HG03064 (cell line): ENCODE results near the gene SPDYE4.
"Not testable (repeated sequence)": the region's sequence is repeated elsewhere in the genome, so short reads cannot be mapped to it uniquely, and the experiment has no call there.

Experiments used
- ATAC-seq: cut with Tn5 transposase; IDR thresholded peaks from one replicate; pipeline ENCODE4 v1.9.1; 2021; ENCODE audit warnings: low read depth; ENCODE audit not compliant: unreplicated experiment

SPDYE4 gene, protein sequence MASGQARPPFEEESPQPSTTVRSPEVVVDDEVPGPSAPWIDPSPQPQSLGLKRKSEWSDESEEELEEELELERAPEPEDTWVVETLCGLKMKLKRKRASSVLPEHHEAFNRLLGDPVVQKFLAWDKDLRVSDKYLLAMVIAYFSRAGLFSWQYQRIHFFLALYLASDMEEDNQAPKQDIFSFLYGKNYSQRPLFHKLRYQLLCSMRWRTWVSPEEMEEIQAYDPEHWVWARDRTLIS

DNA sequence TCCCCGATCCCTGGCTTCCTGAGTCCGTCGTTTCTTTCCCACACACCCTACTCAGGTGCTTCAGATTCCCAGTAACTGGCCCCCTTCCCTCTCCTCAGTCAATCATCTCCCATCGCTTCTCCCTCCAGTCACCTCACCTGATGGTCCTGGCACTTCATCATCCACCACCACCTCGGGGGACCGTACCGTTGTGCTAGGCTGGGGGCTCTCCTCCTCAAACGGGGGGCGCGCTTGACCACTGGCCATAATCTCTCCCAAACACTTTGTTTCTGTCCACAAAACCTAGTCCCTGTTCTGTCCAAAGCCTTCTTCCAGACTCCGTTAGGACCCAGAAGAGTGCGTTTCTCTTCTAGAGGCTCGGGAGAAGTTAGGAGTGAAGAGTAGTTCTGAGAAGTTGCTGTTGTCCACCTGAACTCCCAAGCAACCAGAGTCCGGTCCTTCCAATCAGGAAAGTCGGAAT is at the start of gene SPDYE4:
Gene SPDYE4 (minus strand): TSS at position 410 of the 460 bp plus-strand sequence. CDS start 164 bp downstream, at position 246.
- no peak for ATAC-seq

DNA sequence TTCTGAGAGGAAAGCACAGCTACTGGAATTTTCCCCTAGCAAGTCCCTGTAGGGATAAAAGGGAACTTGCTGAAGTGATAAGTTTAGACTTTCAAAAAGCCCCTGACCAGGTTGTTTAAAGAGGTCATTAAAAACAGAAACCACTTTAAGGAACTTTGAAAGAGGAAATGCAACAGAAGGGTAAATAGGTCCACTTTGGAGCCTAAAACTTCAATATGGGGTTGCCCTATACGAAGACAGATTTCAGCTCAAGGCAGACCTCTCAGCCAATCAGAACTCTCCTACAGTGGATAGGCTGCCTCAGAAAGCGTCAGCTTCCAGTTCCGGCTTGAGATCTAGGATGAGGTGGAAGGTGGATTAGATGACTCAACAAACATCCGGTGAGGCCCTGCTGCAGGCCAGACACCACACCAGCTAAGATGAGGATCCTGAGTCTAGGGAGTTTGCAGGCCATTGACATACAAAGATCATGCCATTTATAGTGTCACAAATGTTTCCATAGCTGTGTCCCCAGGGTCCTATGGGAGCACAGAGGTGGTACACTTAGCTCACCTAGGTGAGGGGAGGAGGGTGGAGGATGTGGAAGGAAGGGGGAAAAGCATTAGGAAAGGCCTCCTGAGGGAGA is 48.7 kb upstream of the SPDYE4 start:
- ATAC-seq = peak; percentile 61

DNA sequence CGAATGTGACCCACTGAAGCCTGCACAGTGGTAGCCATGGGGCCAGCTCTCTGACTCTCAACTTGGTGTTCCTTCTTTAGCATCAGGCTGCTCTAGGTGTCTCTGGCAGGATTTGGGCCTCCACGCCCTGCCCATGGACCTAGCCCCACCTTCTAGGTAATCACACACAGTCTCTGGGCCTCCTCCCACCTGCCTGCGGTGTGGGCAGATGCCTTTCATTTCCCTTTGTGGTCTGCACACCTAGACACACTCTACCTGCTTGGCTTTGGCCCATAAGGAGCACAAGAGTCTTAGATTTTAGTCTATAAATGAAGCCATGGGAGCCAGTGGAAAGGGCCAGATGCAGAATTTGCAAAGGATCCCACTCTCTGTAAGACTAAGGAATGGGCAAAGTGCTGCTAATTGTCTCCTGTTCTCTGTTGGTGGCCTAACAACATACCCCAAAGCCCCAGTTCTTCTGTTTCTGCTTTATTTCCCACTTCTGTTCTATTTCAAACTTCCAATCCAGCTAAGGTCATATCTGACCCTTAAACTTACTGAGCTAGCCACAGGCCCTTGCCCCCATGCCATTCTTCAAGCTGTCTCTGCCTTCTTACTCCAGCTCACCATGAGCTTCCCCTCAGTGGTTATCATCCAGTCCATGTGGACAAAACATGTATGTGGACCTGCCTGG is 48.0 kb upstream of the SPDYE4 start:
- no peak for ATAC-seq

DNA sequence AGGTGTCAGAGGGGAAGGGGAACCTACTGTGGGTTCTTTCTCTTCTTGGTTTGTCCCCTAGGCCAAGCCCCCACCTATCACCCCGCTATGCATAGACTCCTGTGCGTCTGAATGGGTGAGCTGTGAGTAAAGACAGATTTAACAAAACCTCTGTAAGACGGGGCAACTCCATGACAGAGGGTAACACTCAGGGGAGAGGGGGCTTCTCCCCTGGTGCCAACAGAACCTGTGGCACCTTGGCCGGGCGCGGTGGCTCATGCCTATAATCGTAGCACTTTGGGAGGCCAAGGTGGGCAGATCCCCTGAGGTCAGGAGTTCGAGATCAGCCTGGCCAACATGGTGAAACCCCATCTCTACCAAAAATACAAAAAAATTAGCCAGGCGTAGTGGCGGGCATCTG is 47.0 kb upstream of the SPDYE4 start:
- not testable (repeated sequence) for ATAC-seq

DNA sequence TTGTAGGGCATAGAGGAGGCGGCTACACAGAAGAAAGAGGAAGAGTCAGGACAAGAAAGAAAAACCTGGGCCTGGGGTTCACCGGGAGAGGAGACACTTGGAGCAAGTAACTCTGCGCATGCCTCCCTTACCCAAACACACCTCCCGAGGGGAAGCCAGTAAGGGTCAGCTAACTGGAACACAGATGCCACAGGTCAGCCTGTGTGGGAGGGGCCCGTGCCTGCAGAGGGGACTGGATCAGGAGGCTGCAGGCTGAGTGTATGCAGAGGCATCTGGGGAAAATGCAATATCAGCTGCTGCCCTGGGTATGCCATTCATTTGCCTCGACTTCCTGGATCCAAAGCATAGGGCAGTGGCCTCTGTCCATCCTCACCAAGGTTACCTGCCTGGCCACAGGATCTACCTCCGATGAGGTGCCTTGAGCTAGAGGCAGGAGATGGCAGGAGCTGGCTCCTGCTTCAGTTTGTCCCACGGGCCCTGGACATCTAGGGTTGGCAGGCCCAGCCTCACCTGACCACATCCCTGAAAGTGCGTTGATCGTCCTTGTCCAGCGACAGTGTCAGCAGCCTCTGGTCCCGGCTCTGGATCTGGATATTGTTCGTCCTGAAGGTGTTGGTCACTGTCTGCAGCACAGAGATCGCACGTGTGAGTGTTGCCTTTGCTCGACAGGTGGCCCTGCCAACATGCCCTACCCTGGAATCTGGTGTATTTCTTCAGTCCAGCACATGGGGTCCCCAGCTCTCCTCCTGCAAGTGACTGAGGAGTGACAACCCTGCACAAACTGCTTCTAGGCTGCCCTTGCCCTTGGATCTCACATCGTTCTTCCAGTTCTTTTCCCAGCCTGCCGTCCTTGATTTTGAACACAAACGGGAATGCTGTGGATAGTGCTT is 45.4 kb upstream of the SPDYE4 start:
- no peak for ATAC-seq

DNA sequence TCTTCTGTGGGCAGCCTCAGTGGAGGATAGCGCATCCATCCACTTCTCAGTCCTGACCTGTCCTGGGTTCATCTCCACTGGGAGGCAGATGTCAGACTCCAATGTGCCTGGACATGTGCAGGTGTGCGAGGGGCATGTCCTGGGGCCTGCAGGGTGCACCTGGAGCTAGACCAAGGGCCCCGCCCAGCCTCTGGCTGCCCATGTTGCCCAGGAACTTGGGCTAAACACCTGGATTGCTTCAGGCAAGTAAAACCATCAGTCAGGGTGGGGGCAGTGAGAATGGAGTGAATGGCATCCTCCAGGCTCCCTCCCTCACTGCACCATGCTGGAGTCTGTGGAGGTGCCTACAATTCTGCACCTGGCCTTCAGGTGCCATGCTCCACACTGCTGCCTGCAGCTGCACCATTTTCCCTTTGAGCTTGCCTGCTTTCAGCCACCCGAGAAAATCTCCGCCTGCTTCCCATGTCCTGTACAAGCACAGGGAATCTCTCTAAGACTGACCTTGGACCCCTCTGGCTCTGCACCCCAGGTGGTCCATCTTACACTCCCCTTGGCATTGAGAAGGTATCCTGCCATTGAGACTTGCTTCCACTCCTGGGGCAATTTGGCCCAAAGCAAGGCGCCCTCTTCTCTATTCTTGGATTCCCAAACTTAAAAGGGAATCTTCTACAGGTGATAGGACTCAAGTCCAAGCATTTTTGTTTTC is 42.9 kb upstream of the SPDYE4 start:
- ATAC-seq = no peak

DNA sequence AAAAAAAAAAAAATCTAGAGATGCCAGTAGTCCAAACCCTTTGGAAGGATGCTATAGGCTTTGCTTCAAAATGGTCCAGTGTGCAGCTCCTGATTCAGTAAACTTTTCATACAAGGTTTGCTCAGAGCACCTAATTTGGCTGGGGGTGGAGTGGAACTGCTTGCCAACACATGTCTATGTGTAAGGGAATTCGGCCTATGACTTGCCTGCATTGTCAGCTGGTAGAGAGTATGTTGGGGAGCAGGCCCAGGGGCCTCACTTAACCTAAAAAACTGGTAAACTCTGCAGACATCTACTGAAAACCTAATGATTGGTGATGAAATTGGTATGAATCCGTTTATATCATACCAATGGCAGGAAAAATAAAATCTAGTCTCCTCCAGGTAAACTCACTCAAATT is 42.3 kb upstream of the SPDYE4 start:
- no peak for ATAC-seq

DNA sequence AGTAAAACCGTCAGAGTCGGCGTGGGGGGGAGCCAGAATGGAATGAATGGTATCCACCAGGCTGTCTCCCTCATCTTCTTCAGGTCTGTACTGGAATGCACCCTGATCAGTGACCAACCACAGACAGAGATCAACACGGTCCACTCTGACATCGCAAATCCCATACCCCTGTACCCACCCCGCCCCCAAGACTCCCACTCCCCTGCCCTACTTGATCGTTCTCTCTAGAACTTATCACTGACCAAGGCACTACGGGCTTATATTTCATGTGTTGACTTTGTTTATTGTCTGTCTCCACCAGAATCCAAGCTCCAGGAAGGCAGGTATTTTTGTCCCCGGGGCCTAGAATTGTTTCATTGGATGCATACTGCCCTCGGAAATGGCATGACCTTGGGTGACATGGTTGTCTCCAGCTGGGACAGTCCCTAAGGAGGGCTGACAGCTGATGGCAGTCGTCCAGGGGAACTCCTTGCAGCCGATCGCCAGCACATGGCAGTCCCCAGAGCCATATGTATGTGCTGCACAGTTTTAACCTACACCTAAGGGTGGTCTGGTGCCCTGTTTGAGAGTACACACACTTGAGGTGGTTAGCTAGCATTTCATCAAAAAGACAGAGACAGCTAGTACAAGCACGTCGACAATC is 41.3 kb upstream of the SPDYE4 start:
- no peak for ATAC-seq

DNA sequence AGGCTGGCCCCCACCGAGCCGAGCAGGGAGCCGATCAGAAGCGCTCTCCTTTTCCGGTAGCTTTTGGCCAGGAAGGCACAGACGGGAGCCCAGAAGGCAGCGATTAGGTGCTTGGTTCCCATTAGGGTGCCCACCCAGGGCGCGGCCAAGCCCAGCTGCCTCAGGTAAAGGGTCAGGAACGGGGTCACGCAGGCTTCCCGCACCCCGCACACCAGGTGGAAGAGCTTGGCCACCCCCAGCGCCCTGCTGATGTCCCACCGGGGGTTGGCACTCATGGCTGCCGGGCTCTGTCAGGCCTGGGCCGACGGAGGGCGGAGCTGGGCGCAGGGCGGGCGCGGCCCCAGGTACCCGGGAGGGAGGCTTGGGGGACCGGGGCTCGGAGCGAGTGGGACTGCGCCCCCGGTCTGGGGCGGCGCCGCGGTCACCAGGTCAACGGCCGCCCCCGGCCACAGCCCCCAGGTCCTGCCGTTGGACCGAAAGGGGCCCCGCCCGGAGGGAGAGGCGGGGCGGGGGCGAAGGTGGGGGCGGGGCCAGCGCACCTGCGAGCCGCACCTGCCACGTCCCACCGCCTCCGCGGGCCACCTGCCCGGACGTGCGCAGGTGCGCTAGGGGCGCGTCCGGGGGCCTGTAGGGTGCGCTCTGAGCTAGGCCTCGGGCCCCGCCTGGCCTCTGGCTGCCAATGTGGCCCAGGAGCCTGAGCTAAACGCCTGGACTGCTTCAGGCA is 40.7 kb upstream of the SPDYE4 start, which contains the start of gene MFSD6L:
Gene MFSD6L (minus strand): TSS at position 520 of the 724 bp plus-strand sequence. CDS start 245 bp downstream, at position 275.
- no peak for ATAC-seq

DNA sequence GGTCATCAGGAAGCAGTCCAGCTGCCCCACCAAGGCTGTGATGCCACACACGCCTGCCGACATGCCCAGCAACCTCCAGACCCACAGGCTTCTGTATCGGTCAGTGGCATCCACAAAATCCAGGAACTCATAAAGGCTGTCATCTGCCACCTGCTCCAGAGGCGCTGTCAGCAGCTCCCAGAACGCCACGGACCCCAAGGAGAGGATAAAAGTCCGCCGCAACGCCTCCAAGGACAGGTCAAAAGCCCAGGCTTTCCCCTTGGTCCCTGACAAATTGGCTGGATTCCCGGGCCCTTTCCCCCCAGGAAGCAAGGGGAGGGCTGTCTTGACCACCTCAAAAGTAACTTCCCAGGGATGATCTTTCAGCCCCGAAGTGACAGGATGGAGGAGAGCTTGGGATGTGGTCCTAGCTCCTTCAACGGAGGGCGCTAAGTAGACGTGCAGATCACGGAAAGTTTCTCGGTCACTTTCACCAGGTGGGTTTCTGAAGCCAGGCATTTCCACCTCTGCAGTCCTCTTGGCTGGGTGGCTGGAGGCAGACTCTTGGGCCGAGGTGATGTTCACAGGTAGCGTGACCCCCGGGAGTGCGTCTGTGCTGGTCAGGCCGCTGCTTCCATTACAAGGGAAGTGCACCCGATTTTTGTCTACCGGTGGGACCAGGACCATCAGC is 40.0 kb upstream of the SPDYE4 start:
- no peak for ATAC-seq

DNA sequence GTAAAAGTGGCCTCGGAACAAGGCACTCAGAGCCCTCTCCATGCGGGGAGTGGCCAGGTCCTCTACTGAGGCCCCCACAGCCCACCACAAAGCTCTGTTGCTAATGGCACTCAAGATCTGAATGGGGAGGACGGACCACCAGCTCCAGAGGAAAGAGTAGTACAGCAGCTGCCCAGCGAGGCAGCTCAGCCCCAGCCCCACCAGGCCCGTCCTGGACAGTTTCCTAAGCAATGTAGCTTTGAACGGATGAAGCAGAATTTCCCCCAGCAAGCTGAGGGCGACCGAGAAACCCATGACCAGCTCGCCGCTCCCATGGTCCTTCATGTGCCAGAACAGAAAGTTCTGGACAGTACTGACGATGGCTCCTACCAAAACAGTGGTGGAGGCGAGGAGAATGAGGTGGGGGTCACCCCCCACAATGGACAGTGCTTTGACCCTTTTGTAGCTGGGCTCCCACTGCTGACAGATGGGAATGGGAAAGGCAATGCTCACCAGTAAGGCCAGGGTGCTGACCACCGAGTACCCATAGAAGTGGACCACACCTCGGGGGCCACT is 39.4 kb upstream of the SPDYE4 start:
- no peak for ATAC-seq

DNA sequence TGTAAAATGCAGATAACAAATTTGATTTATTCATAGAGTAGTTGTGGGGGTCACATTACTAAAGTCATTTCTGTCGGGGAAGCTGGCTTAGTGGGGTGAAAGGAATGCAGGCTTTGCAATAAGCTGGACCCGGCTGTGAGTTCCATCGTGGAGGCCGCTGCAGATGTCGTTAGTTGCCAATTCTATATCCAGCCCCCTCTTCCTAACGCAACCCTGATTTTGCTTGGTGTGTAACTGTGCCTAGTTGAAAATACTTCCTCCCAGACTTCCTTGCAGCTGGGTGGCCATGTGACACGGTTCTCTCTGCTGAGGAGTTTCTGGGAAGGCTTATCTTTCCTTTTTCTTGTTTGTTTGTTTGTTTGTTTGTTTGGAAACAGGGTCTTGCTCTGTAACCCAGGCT is 36.3 kb upstream of the SPDYE4 start:
- ATAC-seq = no peak

DNA sequence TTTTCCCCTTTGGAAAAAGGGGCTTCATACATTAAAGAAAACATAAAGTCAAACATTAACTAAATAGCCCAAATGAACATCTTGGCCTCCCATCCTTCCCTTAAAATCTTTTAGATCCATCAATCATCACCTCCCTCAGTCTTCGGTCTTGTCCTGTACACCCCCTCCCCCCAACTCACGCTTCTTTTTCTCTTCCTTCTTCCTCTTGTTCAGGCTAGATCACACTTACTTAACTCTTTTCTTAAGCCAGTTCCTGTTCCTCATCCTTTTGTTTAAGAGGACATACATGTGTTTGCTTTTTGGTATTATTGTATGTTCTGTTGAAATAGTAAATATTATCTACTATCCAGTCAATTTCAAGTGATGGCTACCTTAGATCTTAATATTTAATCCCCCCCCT is 35.3 kb upstream of the SPDYE4 start:
- no peak for ATAC-seq

DNA sequence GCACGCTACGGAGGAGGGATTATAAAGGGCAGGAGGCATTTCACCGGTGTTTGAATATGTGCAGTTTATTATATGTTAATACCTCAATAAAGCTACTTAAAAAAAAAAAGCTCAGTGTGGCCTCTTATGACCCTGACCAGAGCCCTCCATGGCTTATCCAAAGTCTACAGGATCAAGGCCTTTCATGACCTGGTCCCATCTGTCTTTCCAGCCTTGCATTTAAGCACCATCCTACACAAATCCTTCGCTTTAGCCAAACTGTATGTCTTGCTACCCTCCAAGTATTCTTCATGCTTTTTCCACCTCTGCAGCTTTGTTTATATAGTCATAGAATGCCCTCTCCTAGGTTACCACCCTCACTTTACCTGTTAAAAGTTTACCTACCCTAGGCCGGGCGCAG is 34.3 kb upstream of the SPDYE4 start:
- ATAC-seq = no peak

DNA sequence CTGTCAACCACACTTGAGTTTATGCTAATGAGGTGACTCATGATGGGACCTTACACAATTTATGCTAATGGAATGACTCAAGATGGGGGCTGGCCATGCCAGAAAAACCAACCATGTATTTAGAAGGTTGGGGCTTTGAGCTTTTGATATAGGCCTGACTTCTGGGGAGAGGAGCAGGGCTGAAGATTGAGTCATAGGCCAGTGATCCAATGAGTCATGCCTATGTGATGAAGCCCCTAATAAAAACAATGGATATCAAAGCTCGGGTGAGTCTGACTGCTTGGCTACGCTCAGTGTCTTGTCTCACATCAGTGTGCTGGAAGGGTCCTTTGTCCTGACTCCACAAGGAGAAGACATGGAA is 33.5 kb upstream of the SPDYE4 start:
- ATAC-seq = no peak

DNA sequence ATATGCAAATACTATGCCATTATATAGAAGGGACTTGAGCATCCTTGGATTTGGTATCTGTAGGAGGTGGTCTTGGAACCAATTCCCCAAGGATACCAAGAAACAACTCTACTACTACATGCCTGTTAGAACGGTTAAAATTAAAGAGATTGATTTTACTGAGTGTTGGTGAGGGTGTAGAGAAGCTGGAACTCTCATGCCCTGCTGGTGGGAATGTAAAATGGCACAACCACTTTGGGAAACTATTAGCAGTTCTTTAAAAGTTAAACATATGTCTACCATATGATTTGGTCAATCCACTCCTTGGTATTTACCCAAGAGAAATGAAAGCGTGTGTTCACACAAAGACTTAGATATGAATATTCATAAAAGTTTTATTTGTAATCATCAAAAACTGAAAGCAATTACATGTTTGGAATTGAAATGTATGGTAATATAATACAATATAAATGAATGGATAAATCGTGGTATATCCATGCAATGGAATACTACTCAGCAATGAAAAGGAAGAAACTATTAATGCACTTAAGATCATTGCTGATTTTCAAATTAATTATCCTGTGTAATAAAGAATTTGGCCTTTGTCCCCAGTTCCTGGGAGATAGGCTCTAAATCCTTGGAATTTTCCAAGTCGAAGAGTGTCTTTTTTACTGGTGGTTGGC is 33.0 kb upstream of the SPDYE4 start:
- ATAC-seq = no peak

DNA sequence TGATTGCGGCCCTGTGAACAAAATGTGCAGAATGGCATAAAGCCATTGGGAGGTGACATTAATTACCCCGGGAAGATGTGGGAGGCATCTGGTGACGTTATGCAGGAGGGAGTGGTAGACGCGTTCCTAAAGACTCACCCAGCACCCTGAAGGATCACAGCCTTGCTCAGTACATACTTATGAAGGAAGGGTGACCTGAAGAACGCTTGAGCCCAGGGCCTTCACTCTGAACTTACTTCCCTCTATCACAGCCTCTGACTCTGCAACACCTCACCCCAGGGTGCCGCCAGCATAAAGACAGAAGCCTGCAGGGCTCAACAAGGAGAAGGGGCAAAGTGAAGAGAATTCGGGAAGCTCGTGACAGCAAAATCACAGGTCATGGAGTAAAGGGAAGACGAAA is 31.4 kb upstream of the SPDYE4 start:
- no peak for ATAC-seq

DNA sequence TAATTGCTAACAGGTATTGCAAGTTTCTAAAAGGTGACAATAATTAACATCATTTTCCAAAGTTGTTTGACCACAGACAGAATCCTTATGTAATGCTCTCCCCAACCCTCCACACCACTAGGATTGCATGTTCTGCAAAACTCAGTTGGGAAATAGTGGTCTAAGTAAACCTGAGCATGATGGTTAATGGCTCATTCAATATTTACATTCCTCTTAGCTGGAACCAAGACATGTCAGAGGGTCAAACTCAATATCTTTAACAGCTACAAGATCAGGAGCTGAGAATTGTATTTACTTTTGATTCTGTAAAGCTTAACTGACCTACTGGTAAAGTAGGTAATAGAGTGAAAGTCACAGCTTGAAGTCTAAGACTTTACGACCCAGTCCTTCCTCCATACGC is 30.7 kb upstream of the SPDYE4 start:
- ATAC-seq = no peak
